ENCODE data around the gene GHRHR. TPM values are rescaled to one million over a fixed set of nuclear protein-coding genes. Genes with fewer than 3 reads are reported as not detected.

The GHRHR gene
- total RNA-seq, 1 donor from 2014 or later, result not detected

DNA sequence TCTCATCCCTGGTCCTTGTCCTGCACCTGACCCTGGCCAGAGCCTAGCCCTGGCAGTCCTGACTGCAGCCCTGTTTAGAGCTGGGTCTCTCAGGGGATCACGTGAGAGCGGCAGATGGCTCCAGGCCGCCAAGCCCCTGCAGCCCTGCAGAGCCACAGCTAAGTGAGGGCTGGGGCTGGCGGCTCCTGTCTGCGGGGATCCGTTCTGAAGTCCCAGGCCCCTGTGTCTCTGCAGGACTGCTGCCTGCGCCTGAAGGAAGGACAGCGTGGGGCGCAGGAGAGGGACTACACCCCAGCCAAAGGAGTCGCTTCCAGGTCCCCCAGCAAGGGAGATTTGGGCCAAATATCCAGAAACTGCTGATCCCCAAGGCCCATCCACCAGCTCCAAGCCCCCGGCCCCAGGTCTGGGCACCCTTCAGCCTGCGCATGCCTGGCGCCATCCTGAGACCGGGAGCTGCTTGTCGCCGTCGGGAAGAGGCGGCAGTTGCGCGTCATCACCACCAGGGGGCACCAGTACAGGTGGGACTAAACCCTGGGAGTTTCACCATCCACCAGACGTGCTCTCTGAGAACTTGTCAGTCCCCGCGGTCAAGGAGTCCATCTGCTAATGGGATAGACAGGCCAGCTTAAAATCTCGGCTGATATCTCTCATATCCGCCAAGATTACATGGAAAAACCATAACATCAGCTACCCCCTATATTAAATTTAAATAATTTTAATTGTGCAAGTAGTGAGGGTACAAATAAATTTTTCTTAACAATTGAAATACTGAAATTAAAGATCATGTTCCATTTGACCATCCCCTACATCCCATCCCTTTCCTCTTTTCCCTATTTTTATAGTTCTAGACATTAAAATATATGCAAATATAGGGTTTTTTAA is 25.1 kb upstream of the GHRHR start:
- TF ChIP-seq CTCF (conservative IDR thresholded peaks at IDR 0.05; ENCODE audit: low read depth, low read length), result peak; percentile 97
- DNase-seq (ENCODE audit: low read depth), result no peak
- peak overlapping the region; percentile 40 for H3K4me3 ChIP-seq (ENCODE audit: low read depth, low read length)

GRCh38 chr7:30941582-30942323 is 22.0 kb upstream of the GHRHR start:
- TF ChIP-seq CTCF (conservative IDR thresholded peaks at IDR 0.05; ENCODE audit: low read depth, low read length), result no peak
- H3K4me3 ChIP-seq (ENCODE audit: low read depth, low read length), result no peak overlapping the region
- DNase-seq (ENCODE audit: low read depth), result no peak

DNA sequence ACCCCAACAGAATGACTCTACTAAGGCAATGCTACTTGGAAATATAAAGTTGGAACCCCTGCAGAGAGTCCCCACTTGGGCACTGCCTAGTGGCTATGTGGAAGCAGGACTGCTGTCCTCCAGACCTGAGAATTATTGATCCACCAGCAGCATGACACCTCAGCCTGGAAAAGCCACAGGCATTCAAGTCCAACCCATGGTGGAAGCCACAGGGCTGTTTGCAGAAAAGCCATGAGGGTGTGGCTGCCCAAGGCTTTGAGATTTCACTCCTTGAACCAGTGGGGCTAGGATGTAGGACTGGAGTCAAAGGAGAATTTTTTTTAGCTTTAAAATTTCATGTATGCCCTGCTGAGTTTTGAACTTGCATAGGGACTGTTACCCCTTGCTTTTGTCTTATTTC is 13.6 kb upstream of the GHRHR start:
- TF ChIP-seq CTCF (conservative IDR thresholded peaks at IDR 0.05; ENCODE audit: low read depth, low read length), result no peak
- no peak for DNase-seq (ENCODE audit: low read depth)
- no peak overlapping the region for H3K4me3 ChIP-seq (ENCODE audit: low read depth, low read length)

GRCh38 chr7:30954914-30955313 is 8.8 kb upstream of the GHRHR start:
- TF ChIP-seq CTCF (conservative IDR thresholded peaks at IDR 0.05; ENCODE audit: low read depth, low read length), result no peak
- DNase-seq (ENCODE audit: low read depth), result no peak
- H3K4me3 ChIP-seq (ENCODE audit: low read depth, low read length), result no peak overlapping the region

GRCh38 chr7:30956704-30957103 is 7.0 kb upstream of the GHRHR start:
- no peak for TF ChIP-seq CTCF (conservative IDR thresholded peaks at IDR 0.05; ENCODE audit: low read depth, low read length)
- no peak for DNase-seq (ENCODE audit: low read depth)
- H3K4me3 ChIP-seq (ENCODE audit: low read depth, low read length), result no peak overlapping the region

- DNase-seq (ENCODE audit: low read depth), result no peak
- no peak overlapping the region for H3K4me3 ChIP-seq (ENCODE audit: low read depth, low read length)
- no peak for TF ChIP-seq CTCF (conservative IDR thresholded peaks at IDR 0.05; ENCODE audit: low read depth, low read length)
These were observed 1.6 kb downstream of the GHRHR start for GRCh38 chr7:30965372-30965771.

All from epithelial cell of proximal tubule (primary cell).